Body of pancreas (tissue), 4 donors: Measurements from ENCODE around the gene G6PC3. TPM values are rescaled to one million over a fixed set of nuclear protein-coding genes. Genes with fewer than 3 reads are reported as not detected.
"Not testable (repeated sequence)": the region's sequence is repeated elsewhere in the genome, so short reads cannot be mapped to it uniquely, and the experiment has no call there.

Source experiments
- ATAC-seq: fragments of 150-250 bp; one replicate; pipeline ENCODE4 v1.9.1; 2016
- DNase-seq, 4 donors: peaks; one replicate each; pipeline ENCODE4 v3.0.0-alpha.2; 2019
- H3K27ac ChIP-seq, 4 donors: fragments of 200-600 bp; sonication (generic); 1 replicate in 3 of 4; 2 replicates in 1 of 4; pipeline versions ENCODE4 v1.5.1 to v1.6.1; 2016 to 2019; ENCODE audit warnings: mild to moderate bottlenecking in 1 of 4, mixed read lengths in 1 of 4, moderate library complexity in 1 of 4
- H3K27me3 ChIP-seq, 2 donors: fragments of 200-600 bp; sonication (generic); one replicate each; pipeline ENCODE4 v1.6.0; 2016; ENCODE audit warnings: mild to moderate bottlenecking in 1 of 2
- H3K36me3 ChIP-seq, 2 donors: fragments of 200-600 bp; sonication (generic); replicated peaks in 1 of 2; 2 replicates each; pipeline ENCODE4 v1.5.1; 2016; ENCODE audit warnings: low read depth in 2 of 2; ENCODE audit not compliant: insufficient read depth in 1 of 2
- H3K4me1 ChIP-seq: fragments of 200-600 bp; sonication (generic); one replicate; pipeline ENCODE4 v1.6.0; 2016
- H3K4me3 ChIP-seq, 2 donors: fragments of 200-600 bp; sonication (generic); 1 replicate in 1 of 2; 2 replicates in 1 of 2; pipeline ENCODE4 v1.5.1; 2016 to 2019
- H3K9me3 ChIP-seq, 3 donors: fragments of 200-600 bp; sonication (generic); 1 replicate in 2 of 3; 2 replicates in 1 of 3; pipeline ENCODE4 v1.5.1; 2016
- POLR2A ChIP-seq, 3 donors: fragments of 450-650 bp; IDR thresholded peaks; one replicate each; pipeline ENCODE4 v1.6.1; 2016; ENCODE audit warnings: antibody characterized with exemption in 3 of 3, mild to moderate bottlenecking in 2 of 3
- WGBS, 2 donors: methylation state at CpG; one replicate each; pipeline ENCODE4 v1.1.5; 2017; 5-methylcytosine and 5-hydroxymethylcytosine counted together
- intact Hi-C: fragments of 100-400 bp; cut with DNase I; formaldehyde crosslinking; loops from one replicate; pipeline ENCODE4 v1.15.1; 2023
- total RNA-seq, 2 donors: library from RNA; depleted of rRNA; stranded (reverse); fragments of >200 nt; gene quantifications; one replicate each; pipeline ENCODE4 v1.1.0, GENCODE V29; 2016
- TF ChIP-seq, protein P1 (sequence below), 7 experiments: fragments of 450-650 bp in 4 of 7; fragments of 200-600 bp in 3 of 7; sonication (generic) in 3 of 7; IDR thresholded peaks; one replicate each; pipeline ENCODE4 v1.5.1; 2016 to 2019; ENCODE audit warnings: antibody characterized with exemption in 7 of 7

The G6PC3 gene
- total RNA-seq, 2 donors from 2014 or later: 11.9 to 12.9 TPM

DNA sequence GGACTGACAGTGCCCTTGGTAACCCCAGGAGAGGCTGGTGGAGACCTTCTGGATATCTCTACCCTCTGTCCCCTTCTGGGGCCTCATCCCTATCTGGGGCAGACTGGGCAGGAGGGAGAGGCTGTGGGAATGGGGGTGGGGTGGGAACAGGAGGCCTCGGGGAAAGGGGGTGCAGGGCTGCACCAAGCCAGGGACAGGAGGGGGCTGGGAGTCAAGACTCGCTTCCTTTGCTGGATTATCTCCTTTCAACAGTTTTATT, 24.8 kb downstream of the G6PC3 start:
- no peaks in the 10 kb centered on the region for H3K9me3 ChIP-seq
- TF ChIP-seq, protein P1, sequence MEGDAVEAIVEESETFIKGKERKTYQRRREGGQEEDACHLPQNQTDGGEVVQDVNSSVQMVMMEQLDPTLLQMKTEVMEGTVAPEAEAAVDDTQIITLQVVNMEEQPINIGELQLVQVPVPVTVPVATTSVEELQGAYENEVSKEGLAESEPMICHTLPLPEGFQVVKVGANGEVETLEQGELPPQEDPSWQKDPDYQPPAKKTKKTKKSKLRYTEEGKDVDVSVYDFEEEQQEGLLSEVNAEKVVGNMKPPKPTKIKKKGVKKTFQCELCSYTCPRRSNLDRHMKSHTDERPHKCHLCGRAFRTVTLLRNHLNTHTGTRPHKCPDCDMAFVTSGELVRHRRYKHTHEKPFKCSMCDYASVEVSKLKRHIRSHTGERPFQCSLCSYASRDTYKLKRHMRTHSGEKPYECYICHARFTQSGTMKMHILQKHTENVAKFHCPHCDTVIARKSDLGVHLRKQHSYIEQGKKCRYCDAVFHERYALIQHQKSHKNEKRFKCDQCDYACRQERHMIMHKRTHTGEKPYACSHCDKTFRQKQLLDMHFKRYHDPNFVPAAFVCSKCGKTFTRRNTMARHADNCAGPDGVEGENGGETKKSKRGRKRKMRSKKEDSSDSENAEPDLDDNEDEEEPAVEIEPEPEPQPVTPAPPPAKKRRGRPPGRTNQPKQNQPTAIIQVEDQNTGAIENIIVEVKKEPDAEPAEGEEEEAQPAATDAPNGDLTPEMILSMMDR (IDR thresholded peaks at IDR 0.05): no peak
- no peak for TF ChIP-seq POLR2A (IDR thresholded peaks at IDR 0.05)
- 38% methylated on average over 2 of the region's 2 CpGs for WGBS, 2 donors

DNA sequence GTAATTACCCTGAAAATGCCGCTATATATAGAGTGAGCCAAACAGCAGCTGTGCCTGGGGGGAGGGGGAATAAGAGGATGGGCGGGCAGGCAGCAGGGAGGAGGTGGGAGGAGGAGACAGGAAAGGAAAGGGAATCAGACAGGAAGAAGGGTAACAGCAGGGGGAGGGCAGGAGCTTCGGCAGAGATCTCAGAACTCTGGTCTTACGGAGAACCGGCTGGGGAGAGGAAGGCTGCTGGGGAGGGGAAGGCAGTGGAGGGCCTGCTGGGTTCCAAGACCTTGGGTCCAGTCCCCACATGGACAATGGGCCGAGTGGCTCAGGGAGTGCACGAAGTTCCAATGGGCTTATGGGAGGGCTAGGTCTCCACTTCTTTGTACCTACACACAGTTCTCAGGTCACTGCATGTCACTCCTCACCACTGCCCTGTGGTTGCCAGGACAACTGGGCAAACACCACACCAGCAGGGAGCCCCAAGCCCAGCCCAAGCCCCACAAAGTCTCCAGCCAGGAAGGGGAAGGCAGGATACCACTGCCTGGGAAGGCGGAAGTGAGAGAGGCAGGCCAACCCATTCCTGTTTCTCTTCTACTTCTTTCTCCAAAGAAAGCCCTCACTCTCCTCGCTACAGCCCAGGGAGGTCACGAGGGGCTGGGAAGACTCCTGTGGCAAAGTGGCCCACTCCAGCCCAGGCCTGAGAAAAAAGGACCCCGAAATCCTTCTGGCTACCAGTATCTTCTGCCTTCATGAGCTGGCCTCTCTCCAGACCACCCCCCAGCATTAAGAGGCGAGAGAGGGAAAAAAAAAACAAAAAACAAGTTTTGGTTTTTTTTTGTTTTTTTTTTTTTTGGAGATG, 25.3 kb downstream of the G6PC3 start:
- ATAC-seq (peak; percentile 25), DNase-seq (peak in 2 of 4 donors; percentile 31 to 52)
- H3K27me3 ChIP-seq: no peaks in the 10 kb centered on the region
- TF ChIP-seq POLR2A (IDR thresholded peaks at IDR 0.05): peak in 1 of 3 donors; percentile 28
- TF ChIP-seq, protein P1 (IDR thresholded peaks at IDR 0.05): no peak
- H3K9me3 ChIP-seq: no peaks in the 10 kb centered on the region
- no peak overlapping the region for H3K4me3 ChIP-seq
- H3K36me3 ChIP-seq: peaks cover 4 to 16% of the 10 kb centered on the region in 2 donors
- intact Hi-C loops: no loop called here
- peak overlapping the region in 2 of 4 donors; percentile 59 to 75 for H3K27ac ChIP-seq
- 53 to 75% methylated on average over 10 to 12 of the region's 12 CpGs for WGBS, 2 donors
- H3K4me1 ChIP-seq: peaks cover 20% of the 10 kb centered on the region

More for the DNA sequence above, 24.8 kb downstream of the G6PC3 start:
- H3K4me1 ChIP-seq: peaks cover 20% of the 10 kb centered on the region
- ATAC-seq: no peak
- intact Hi-C loops: no loop called here
- H3K4me3 ChIP-seq: no peak overlapping the region
- H3K27ac ChIP-seq: peak overlapping the region in 2 of 4 donors; percentile 59 to 75
- no peaks in the 10 kb centered on the region for H3K27me3 ChIP-seq
- peaks cover 5 to 16% of the 10 kb centered on the region in 2 donors for H3K36me3 ChIP-seq
- DNase-seq: no peak

DNA sequence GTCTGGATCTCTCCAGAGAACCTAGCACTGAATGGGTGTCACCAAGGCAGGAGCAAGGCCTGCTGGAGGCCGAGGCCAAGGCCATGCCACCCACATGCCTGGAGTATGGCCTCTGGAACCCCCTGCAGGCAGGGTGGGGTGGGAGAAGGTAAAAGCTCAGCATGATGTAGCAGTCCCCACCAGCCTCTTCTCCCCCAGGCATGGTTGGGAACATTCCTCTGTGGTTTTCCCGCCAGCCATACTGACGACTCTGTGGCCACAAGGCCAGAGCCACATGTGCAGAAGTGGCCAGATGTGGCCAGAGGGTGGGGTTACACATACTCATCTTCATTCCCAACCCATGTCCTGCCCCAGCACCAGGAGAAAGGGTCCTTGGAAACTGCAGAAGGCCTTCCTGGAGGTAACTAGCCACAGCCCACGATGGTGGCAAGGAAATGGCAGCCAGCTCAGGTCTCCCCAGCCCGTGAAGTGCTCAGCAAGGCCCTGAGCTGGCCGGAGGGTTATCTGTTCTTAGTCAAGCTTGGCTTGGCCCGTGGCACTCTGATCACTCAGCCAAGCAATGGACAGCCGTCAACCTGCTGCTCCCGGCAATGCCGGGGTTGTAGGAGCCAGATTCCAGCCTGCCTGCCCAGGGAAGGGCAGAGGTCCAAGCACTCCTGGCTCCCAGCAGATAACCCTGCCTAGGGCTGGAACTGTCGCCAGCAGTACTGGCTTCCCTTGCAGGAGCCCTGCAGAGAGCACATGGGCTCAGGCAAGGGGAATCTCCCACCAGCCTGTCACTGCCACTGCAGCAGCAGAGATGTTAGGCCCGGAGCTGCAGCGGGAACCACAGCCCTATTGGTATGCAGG, 26.8 kb downstream of the G6PC3 start:
- peak in 3 of 4 donors; percentile 25 to 66 (median 55) for DNase-seq
- no peaks in the 10 kb centered on the region for H3K27me3 ChIP-seq
- H3K9me3 ChIP-seq: no peaks in the 10 kb centered on the region
- intact Hi-C loops: no loop called here
- H3K27ac ChIP-seq: peak overlapping the region in 3 of 4 donors; percentile 4 to 75 (median 59)
- no peak for TF ChIP-seq POLR2A (IDR thresholded peaks at IDR 0.05)
- TF ChIP-seq, protein P1 (IDR thresholded peaks at IDR 0.05): no peak
- peak; percentile 36 for ATAC-seq
- 42 to 73% methylated on average over 4 to 13 of the region's 13 CpGs for WGBS, 2 donors
- peaks cover 20% of the 10 kb centered on the region for H3K4me1 ChIP-seq
- H3K4me3 ChIP-seq: no peak overlapping the region
- peaks cover 0 to 9% of the 10 kb centered on the region in 2 donors for H3K36me3 ChIP-seq

DNA sequence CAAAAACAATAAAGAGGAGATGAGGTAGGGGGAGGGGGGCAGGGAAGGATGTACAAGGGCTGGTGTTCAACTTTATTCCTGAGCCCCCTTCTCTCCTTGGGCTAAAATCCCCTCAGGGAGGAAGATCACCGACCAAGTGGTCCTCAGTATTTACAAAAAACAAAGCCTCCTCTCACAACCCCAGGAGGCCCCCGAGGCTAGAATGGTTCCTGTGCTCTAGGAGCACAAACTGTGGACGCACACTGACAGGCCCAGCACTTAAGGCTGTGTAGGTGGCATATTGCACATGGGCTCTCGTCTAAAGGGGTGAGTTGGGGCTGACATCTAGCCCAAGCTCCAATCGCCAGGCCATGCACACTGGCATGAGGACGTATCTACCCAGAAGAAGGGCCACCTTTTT, 31.3 kb downstream of the G6PC3 start:
- DNase-seq, H3K9me3 ChIP-seq, intact Hi-C loops, H3K36me3 ChIP-seq, H3K4me3 ChIP-seq, H3K27ac ChIP-seq, ATAC-seq, H3K27me3 ChIP-seq: not testable (repeated sequence)
- peaks cover 14% of the 10 kb centered on the region for H3K4me1 ChIP-seq
- whole genome bisulfite sequencing, 2 donors: 81 to 82% methylated on average over 5 to 6 of the region's 6 CpGs
